ENCODE results near the gene ARHGAP42. TPM values are rescaled to one million over a fixed set of nuclear protein-coding genes. Genes with fewer than 3 reads are reported as not detected.

Gene ARHGAP42
- total and polyA plus RNA-seq, 11 donors, result 3.8 to 12.4 (median 8.6) TPM

GRCh38 chr11:100677796-100678195, 9.3 kb upstream of the ARHGAP42 start:
- DNase-seq, result no peak
- no peaks in the 10 kb centered on the region for H3K9me3 ChIP-seq
- no peaks in the 10 kb centered on the region for H3K27me3 ChIP-seq
- TF ChIP-seq CTCF (IDR thresholded peaks at IDR 0.05) (no peak), POLR2A (IDR thresholded peaks at IDR 0.05) (no peak)
- ATAC-seq, result no peak
- no peak overlapping the region for H3K4me3 ChIP-seq
- H3K4me1 ChIP-seq, result peaks cover 0 to 10% (median 0%) of the 10 kb centered on the region in 12 donors
- WGBS, 4 donors, result 91 to 97% (median 93%) methylated on average over 1 of the region's 1 CpG
- H3K27ac ChIP-seq, result no peak overlapping the region
- intact Hi-C loops (cut with DNase I), result loop anchor here in 2 of 10 donors (5.0 to 10.0 kb wide), 2 partner anchors 93 to 250 kb away; no protein-coding TSS in a partner anchor
- H3K36me3 ChIP-seq, result no peaks in the 10 kb centered on the region

- ATAC-seq (no peak), DNase-seq (no peak)
These were observed 7.0 kb upstream of the ARHGAP42 start for GRCh38 chr11:100680070-100680469.

GRCh38 chr11:100681064-100681502, 6.0 kb upstream of the ARHGAP42 start:
- Histone ChIP-seq H3K27ac (no peak overlapping the region), H3K27me3 (no peaks in the 10 kb centered on the region), H3K4me3 (no peak overlapping the region), H3K36me3 (no peaks in the 10 kb centered on the region), H3K9me3 (no peaks in the 10 kb centered on the region), H3K4me1 (peaks cover 0 to 23% (median 9%) of the 10 kb centered on the region in 12 donors)
- peak; percentile 35 to 69 (median 55) for DNase-seq
- TF ChIP-seq CTCF (IDR thresholded peaks at IDR 0.05) (no peak), POLR2A (IDR thresholded peaks at IDR 0.05) (no peak)
- ATAC-seq, result peak; percentile 15 to 68 (median 58)
- intact Hi-C loops (cut with DNase I), result loop anchor here in 9 of 10 donors (5.0 to 10.0 kb wide), 6 partner anchors 49 to 251 kb away; no protein-coding TSS in a partner anchor
- WGBS, 4 donors, result 47 to 49% (median 49%) methylated on average over 8 of the region's 8 CpGs

More at GRCh38 chr11:100680070-100680469, 7.0 kb upstream of the ARHGAP42 start:
- Histone ChIP-seq H3K36me3 (no peaks in the 10 kb centered on the region), H3K27ac (no peak overlapping the region), H3K4me1 (peaks cover 0 to 18% (median 6%) of the 10 kb centered on the region in 12 donors), H3K4me3 (no peak overlapping the region), H3K27me3 (no peaks in the 10 kb centered on the region), H3K9me3 (no peaks in the 10 kb centered on the region)
- intact Hi-C loops (cut with DNase I), result loop anchor here in 9 of 10 donors (5.0 to 10.0 kb wide), 6 partner anchors 48 to 252 kb away; no protein-coding TSS in a partner anchor
- no peak for TF ChIP-seq CTCF (IDR thresholded peaks at IDR 0.05)
- TF ChIP-seq POLR2A (IDR thresholded peaks at IDR 0.05), result no peak
- 83 to 88% (median 86%) methylated on average over 7 of the region's 7 CpGs for WGBS, 4 donors

GRCh38 chr11:100682247-100682969, 4.7 kb upstream of the ARHGAP42 start:
- DNase-seq (no peak), ATAC-seq (no peak)
- H3K4me1 ChIP-seq, result peaks cover 0 to 23% (median 9%) of the 10 kb centered on the region in 12 donors
- no peaks in the 10 kb centered on the region for H3K9me3 ChIP-seq
- intact Hi-C loops (cut with DNase I), result loop anchor here (1.0 to 10.0 kb wide), 11 partner anchors 50 to 250 kb away; no protein-coding TSS in a partner anchor
- WGBS, 4 donors, result 72 to 83% (median 77%) methylated on average over 2 of the region's 2 CpGs
- no peak for TF ChIP-seq POLR2A (IDR thresholded peaks at IDR 0.05)
- TF ChIP-seq CTCF (IDR thresholded peaks at IDR 0.05), result peak in 11 of 12 donors; percentile 31 to 68 (median 52)
- no peak overlapping the region for H3K4me3 ChIP-seq
- no peak overlapping the region for H3K27ac ChIP-seq
- no peaks in the 10 kb centered on the region for H3K36me3 ChIP-seq
- H3K27me3 ChIP-seq, result peaks cover 0 to 6% (median 0%) of the 10 kb centered on the region in 9 donors
